Stimulated activated CD4-positive, alpha-beta T cell treated with anti-CD3 and anti-CD28 coated beads, Interleukin-15, amount 100 ng/mL, for 24 hours (primary cell): Measurements from ENCODE around the gene AXL.

ENCODE experiments used
- DNase-seq: peaks from one replicate; pipeline ENCODE4 v3.0.0-alpha.2; 2020

Gene AXL

GRCh38 chr19:41309180-41310032 is 90.4 kb downstream of the AXL start:
- DNase-seq = no peak

GRCh38 chr19:41310033-41310831 is 91.2 kb downstream of the AXL start, which contains the start of gene CCDC97:
Gene CCDC97, plus strand, starts transcription at chr19:41310172. Its CDS starts 139 bp downstream, at chr19:41310311.
- peak; percentile 91 for DNase-seq

DNA sequence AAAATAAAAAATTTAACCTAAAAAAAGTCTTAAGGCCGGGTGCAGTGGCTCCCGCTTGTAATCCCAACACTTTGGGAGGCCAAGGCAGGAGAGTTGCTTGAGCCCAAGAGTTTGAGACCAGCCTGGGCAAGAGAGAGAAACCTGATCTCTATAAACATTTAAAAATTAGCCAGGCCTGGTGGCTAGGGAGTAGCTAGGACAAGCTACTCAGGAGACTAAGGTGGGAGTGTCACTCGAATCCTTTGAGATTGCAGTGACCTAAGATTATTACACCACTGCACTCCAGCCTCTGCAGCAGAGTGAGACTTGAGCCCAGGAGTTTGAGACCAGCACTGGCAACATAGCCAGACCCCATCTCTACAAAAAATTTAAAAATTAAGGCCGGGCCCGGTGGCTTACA is 92.0 kb downstream of the AXL start:
- DNase-seq = no peak
